Measurements from ENCODE around the gene DGUOK.
"Not testable (repeated sequence)": the region's sequence is repeated elsewhere in the genome, so short reads cannot be mapped to it uniquely, and the experiment has no call there.

DGUOK gene

GRCh38 chr2:73926493-73927327, at the start of gene DGUOK:
Gene DGUOK, plus strand, starts transcription at chr2:73926880. Its CDS starts 31 bp downstream, at chr2:73926911.
- DNase-seq = peak; percentile 95 to 97

GRCh38 chr2:73877071-73877802, 49.4 kb upstream of the DGUOK start:
- DNase-seq = no peak

GRCh38 chr2:73877984-73878383, 48.7 kb upstream of the DGUOK start:
- DNase-seq = not testable (repeated sequence)

GRCh38 chr2:73885406-73885805, 41.3 kb upstream of the DGUOK start:
- DNase-seq = no peak

- DNase-seq = peak; percentile 54 to 67
Measured at GRCh38 chr2:73886357-73886756, 40.3 kb upstream of the DGUOK start.

GRCh38 chr2:73887596-73888353, 38.9 kb upstream of the DGUOK start:
- DNase-seq = not testable (repeated sequence)

GRCh38 chr2:73888388-73888787, 38.3 kb upstream of the DGUOK start:
- no peak for DNase-seq

GRCh38 chr2:73889206-73889605, 37.5 kb upstream of the DGUOK start:
- DNase-seq = no peak

- DNase-seq = no peak
Measured at GRCh38 chr2:73890301-73891092, 36.2 kb upstream of the DGUOK start.

- no peak for DNase-seq
Measured at GRCh38 chr2:73891276-73891901, 35.3 kb upstream of the DGUOK start.

GRCh38 chr2:73892631-73893329, 33.9 kb upstream of the DGUOK start, which contains the start of gene ACTG2:
Gene ACTG2, plus strand, starts transcription at chr2:73893008. Its CDS starts 8,304 bp downstream, at chr2:73901312.
- DNase-seq = no peak

GRCh38 chr2:73893764-73894474, 32.8 kb upstream of the DGUOK start:
- no peak for DNase-seq

GRCh38 chr2:73894475-73894850, 32.2 kb upstream of the DGUOK start:
- DNase-seq = no peak

GRCh38 chr2:73894877-73895276, 31.8 kb upstream of the DGUOK start:
- DNase-seq = no peak

- no peak for DNase-seq
Measured at GRCh38 chr2:73895473-73895872, 31.2 kb upstream of the DGUOK start.

GRCh38 chr2:73896362-73897239, 30.1 kb upstream of the DGUOK start:
- peak; percentile 22 to 48 for DNase-seq

GRCh38 chr2:73897240-73897583, 29.5 kb upstream of the DGUOK start:
- DNase-seq = no peak

GRCh38 chr2:73897934-73898333, 28.7 kb upstream of the DGUOK start:
- no peak for DNase-seq

- DNase-seq = no peak
Measured at GRCh38 chr2:73899801-73900336, 26.8 kb upstream of the DGUOK start.
